IMR-90 (cell line): Measurements from ENCODE around the gene PHF21A. TPM values are rescaled to one million over a fixed set of nuclear protein-coding genes. Genes with fewer than 3 reads are reported as not detected.

Source experiments
- ATAC-seq: fragments of 200-7000 bp; cut with Tn5 transposase; 2 replicates; pipeline ENCODE4 v1.9.1; 2020; ENCODE audit warnings: low read depth, mild to moderate bottlenecking, moderate library complexity
- BruUV-seq: library from RNA; stranded (reverse); fragments of 400-500 nt; replicated peaks from 2 replicates; lab custom pipeline; 2021; lab: Mats Ljungman, UMichigan
- CTCF ChIA-PET: fragments of 300-600 bp; formaldehyde crosslinking; extraction: SDS; loops from one replicate; lab custom pipeline; 2021; ENCODE audit warnings: antibody characterized with exemption; lab: Yijun Ruan, JAX
- POLR2A ChIA-PET: fragments of 300-600 bp; sonication (Branson Sonifier 250); formaldehyde crosslinking; loops from one replicate; lab custom pipeline; 2022; ENCODE audit warnings: antibody characterized with exemption; ENCODE audit not compliant: unreplicated experiment; lab: Charles Lee
- DNase-seq: peaks from one replicate; pipeline ENCODE4 v3.0.0; 2013
- H2AFZ ChIP-seq: replicated peaks from 2 replicates; pipeline ENCODE3; 2013; ENCODE audit warnings: low read length, mild to moderate bottlenecking; ENCODE audit not compliant: poor library complexity
- H2AK5ac ChIP-seq: 2 replicates; pipeline ENCODE4 v1.6.1; 2013; ENCODE audit warnings: low read depth, low read length, inconsistent platforms
- H2AK9ac ChIP-seq: replicated peaks from 2 replicates; pipeline ENCODE3; 2013; ENCODE audit warnings: mild to moderate bottlenecking, low read depth, low read length, moderate library complexity; ENCODE audit not compliant: poor library complexity
- H2BK120ac ChIP-seq: 2 replicates; pipeline ENCODE4 v1.6.1; 2013; ENCODE audit warnings: low read depth, low read length, inconsistent platforms
- H2BK15ac ChIP-seq: 3 replicates; pipeline ENCODE4 v1.6.1; 2013; ENCODE audit warnings: low read depth, low read length, inconsistent platforms
- H2BK20ac ChIP-seq: 2 replicates; pipeline ENCODE4 v1.6.1; 2013; ENCODE audit warnings: low read depth, mild to moderate bottlenecking, inconsistent platforms, low read length, moderate library complexity
- H2BK5ac ChIP-seq: 2 replicates; pipeline ENCODE4 v1.6.1; 2013; ENCODE audit warnings: mild to moderate bottlenecking, low read depth, low read length, inconsistent platforms; ENCODE audit not compliant: poor library complexity, severe bottlenecking
- H3K14ac ChIP-seq: replicated peaks from 2 replicates; pipeline ENCODE4 v1.6.1; 2013; ENCODE audit warnings: low read depth, low read length, inconsistent platforms
- H3K18ac ChIP-seq: 2 replicates; pipeline ENCODE4 v1.6.1; 2013; ENCODE audit warnings: low read depth, low read length, control low read depth
- H3K23ac ChIP-seq: 2 replicates; pipeline ENCODE4 v1.6.1; 2013; ENCODE audit warnings: low read depth, low read length, inconsistent platforms
- H3K27ac ChIP-seq: 2 replicates; pipeline ENCODE4 v1.5.1; 2013; ENCODE audit warnings: mild to moderate bottlenecking, control low read depth, low read length; ENCODE audit not compliant: insufficient read depth
- H3K27me3 ChIP-seq: 2 replicates; pipeline ENCODE4 v1.6.1; 2013; ENCODE audit warnings: low read length; ENCODE audit not compliant: control insufficient read depth, insufficient read depth
- H3K36me3 ChIP-seq: 2 replicates; pipeline ENCODE4 v1.6.1; 2013; ENCODE audit warnings: low read length, mixed read lengths; ENCODE audit not compliant: control insufficient read depth, insufficient read depth
- H3K4ac ChIP-seq: 2 replicates; pipeline ENCODE4 v1.6.1; 2013; ENCODE audit warnings: low read depth, low read length, inconsistent platforms
- H3K4me1 ChIP-seq: 2 replicates; pipeline ENCODE4 v1.6.1; 2013; ENCODE audit warnings: low read length, mixed read lengths; ENCODE audit not compliant: control insufficient read depth, insufficient read depth
- H3K4me2 ChIP-seq: 2 replicates; pipeline ENCODE4 v1.6.1; 2013; ENCODE audit warnings: low read depth, mild to moderate bottlenecking, control low read depth, low read length, moderate library complexity
- H3K4me3 ChIP-seq: 2 replicates; pipeline ENCODE4 v1.5.1; 2013; ENCODE audit warnings: low read depth, mild to moderate bottlenecking, control low read depth, low read length, moderate library complexity; ENCODE audit not compliant: insufficient read depth
- H3K56ac ChIP-seq: 2 replicates; pipeline ENCODE4 v1.6.1; 2013; ENCODE audit warnings: low read length, inconsistent platforms; ENCODE audit not compliant: insufficient read depth; ENCODE audit errors: extremely low read depth
- H3K79me1 ChIP-seq, 2 experiments: 2 replicates each; pipeline ENCODE4 v1.6.1; 2013; ENCODE audit warnings: low read length in 2 of 2, inconsistent platforms in 1 of 2, low read depth in 1 of 2
- H3K9ac ChIP-seq: 2 replicates; pipeline ENCODE4 v1.6.1; 2013; ENCODE audit warnings: low read depth, low read length, control low read depth
- H3K9me1 ChIP-seq: 2 replicates; pipeline ENCODE4 v1.6.1; 2013; ENCODE audit warnings: low read length, inconsistent platforms; ENCODE audit not compliant: insufficient read depth
- H3K9me3 ChIP-seq: 2 replicates; pipeline ENCODE4 v1.6.1; 2013; ENCODE audit warnings: low read length; ENCODE audit not compliant: control insufficient read depth, insufficient read depth
- H4K20me1 ChIP-seq: 2 replicates; pipeline ENCODE4 v1.6.1; 2013; ENCODE audit warnings: low read length, inconsistent platforms; ENCODE audit not compliant: insufficient read depth
- H4K5ac ChIP-seq: 2 replicates; pipeline ENCODE4 v1.6.1; 2013; ENCODE audit warnings: mild to moderate bottlenecking, low read depth, low read length, control low read depth
- H4K8ac ChIP-seq, 2 experiments: 2 replicates each; pipeline ENCODE4 v1.6.1; 2013; ENCODE audit warnings: low read depth in 2 of 2, low read length in 2 of 2, control low read depth in 1 of 2, inconsistent platforms in 1 of 2
- H4K91ac ChIP-seq: 2 replicates; pipeline ENCODE4 v1.6.1; 2013; ENCODE audit warnings: low read depth, low read length, inconsistent platforms; ENCODE audit not compliant: insufficient read depth
- BHLHE40 ChIP-seq: fragments of 150-350 bp; IDR thresholded peaks from 2 replicates; pipeline ENCODE4 v1.6.1; 2016; ENCODE audit warnings: mild to moderate bottlenecking, low read depth, low read length
- CEBPB ChIP-seq: IDR thresholded peaks from 2 replicates; pipeline ENCODE4 v1.6.1; 2012; ENCODE audit warnings: low read depth, low read length, improper control_type of control experiment
- CHD1 ChIP-seq: IDR thresholded peaks from 2 replicates; pipeline ENCODE4 v1.6.1; 2012; ENCODE audit warnings: low read depth, low read length, improper control_type of control experiment
- CTCF ChIP-seq: conservative IDR thresholded peaks from 2 replicates; pipeline ENCODE4 v1.5.1; 2012; ENCODE audit warnings: mild to moderate bottlenecking, low read depth, low read length, improper control_type of control experiment
- ELK1 ChIP-seq: fragments of 150-350 bp; IDR thresholded peaks from 2 replicates; pipeline ENCODE4 v1.6.1; 2016; ENCODE audit warnings: low read depth, mild to moderate bottlenecking, low read length, moderate library complexity, borderline replicate concordance
- FOS ChIP-seq: fragments of 150-350 bp; IDR thresholded peaks from 2 replicates; pipeline ENCODE4 v1.6.1; 2016; ENCODE audit warnings: low read depth, low read length
- MAFK ChIP-seq: IDR thresholded peaks from 2 replicates; pipeline ENCODE4 v1.6.1; 2012; ENCODE audit warnings: low read depth, low read length, improper control_type of control experiment
- MAZ ChIP-seq: IDR thresholded peaks from 2 replicates; pipeline ENCODE4 v1.6.1; 2012; ENCODE audit warnings: low read depth, mild to moderate bottlenecking, low read length, improper control_type of control experiment, moderate library complexity, borderline replicate concordance
- MXI1 ChIP-seq: IDR thresholded peaks from 2 replicates; pipeline ENCODE4 v1.6.1; 2012; ENCODE audit warnings: low read depth, mild to moderate bottlenecking, low read length, moderate library complexity, borderline replicate concordance
- NFE2L2 ChIP-seq: fragments of 150-350 bp; IDR thresholded peaks from 2 replicates; pipeline ENCODE4 v1.6.1; 2016; ENCODE audit warnings: low read depth, mild to moderate bottlenecking, low read length
- POLR2A ChIP-seq: IDR thresholded peaks from 2 replicates; pipeline ENCODE4 v1.6.1; 2012; ENCODE audit warnings: mild to moderate bottlenecking, low read depth, low read length
- RAD21 ChIP-seq: IDR thresholded peaks from 2 replicates; pipeline ENCODE4 v1.6.1; 2012; ENCODE audit warnings: low read length, improper control_type of control experiment
- RCOR1 ChIP-seq: IDR thresholded peaks from 2 replicates; pipeline ENCODE4 v1.6.1; 2012; ENCODE audit warnings: mild to moderate bottlenecking, low read length, improper control_type of control experiment; ENCODE audit not compliant: insufficient replicate concordance
- RFX5 ChIP-seq: IDR thresholded peaks from 2 replicates; pipeline ENCODE4 v1.8.0; 2012; ENCODE audit warnings: low read depth, mild to moderate bottlenecking, low read length, moderate library complexity
- SMC3 ChIP-seq: fragments of 150-350 bp; IDR thresholded peaks from 2 replicates; pipeline ENCODE4 v1.6.1; 2016; ENCODE audit warnings: low read depth, mild to moderate bottlenecking, antibody characterized with exemption, low read length, moderate library complexity
- USF2 ChIP-seq: fragments of 150-350 bp; IDR thresholded peaks from 2 replicates; pipeline ENCODE4 v1.6.1; 2017; ENCODE audit warnings: mild to moderate bottlenecking, antibody characterized with exemption, low read length, low read depth
- WGBS, 2 experiments: methylation state at CpG; one replicate each; pipeline versions ENCODE4 v1.1.5 to v1.1.7; 2013; ENCODE audit warnings: missing lambda C conversion rate in 2 of 2; ENCODE audit not compliant: insufficient read length in 1 of 2; ENCODE audit errors: extremely low coverage in 2 of 2; 5-methylcytosine and 5-hydroxymethylcytosine counted together
- dilution Hi-C: fragments of 300-500 bp; cut with HindIII; formaldehyde crosslinking; loops from one replicate; pipeline ENCODE4 v1.14.3; 2018; ENCODE audit warnings: low sequenced_read_pairs; ENCODE audit not compliant: unreplicated experiment
- in situ Hi-C: fragments of 300-500 bp; cut with MboI; formaldehyde crosslinking; loops from 3 replicates; pipeline ENCODE4 v1.14.3; 2019; ENCODE audit warnings: low sequenced_read_pairs, inconsistent platforms, mixed read lengths
- intact Hi-C: fragments of 100-400 bp; cut with micrococcal nuclease; formaldehyde crosslinking; loops from 2 replicates; pipeline ENCODE4 v1.10.0; 2022
- polyA plus RNA-seq, 3 experiments: library from polyadenylated mRNA; depleted of rRNA; stranded (reverse); fragments of >200 nt; gene quantifications; 2 replicates each; pipeline ENCODE4 v1.2.3, GENCODE V29; 2012; ENCODE audit warnings: low replicate concordance in 1 of 3
- total RNA-seq: library from RNA; depleted of rRNA; stranded (reverse); fragments of >200 nt; gene quantifications from 2 replicates; pipeline ENCODE4 v1.2.3, GENCODE V29; 2012

PHF21A gene
- total and polyA plus RNA-seq, 2 of the 4 experiments (the other 2 are of a cell fraction): 9.0 to 20.6 TPM

DNA sequence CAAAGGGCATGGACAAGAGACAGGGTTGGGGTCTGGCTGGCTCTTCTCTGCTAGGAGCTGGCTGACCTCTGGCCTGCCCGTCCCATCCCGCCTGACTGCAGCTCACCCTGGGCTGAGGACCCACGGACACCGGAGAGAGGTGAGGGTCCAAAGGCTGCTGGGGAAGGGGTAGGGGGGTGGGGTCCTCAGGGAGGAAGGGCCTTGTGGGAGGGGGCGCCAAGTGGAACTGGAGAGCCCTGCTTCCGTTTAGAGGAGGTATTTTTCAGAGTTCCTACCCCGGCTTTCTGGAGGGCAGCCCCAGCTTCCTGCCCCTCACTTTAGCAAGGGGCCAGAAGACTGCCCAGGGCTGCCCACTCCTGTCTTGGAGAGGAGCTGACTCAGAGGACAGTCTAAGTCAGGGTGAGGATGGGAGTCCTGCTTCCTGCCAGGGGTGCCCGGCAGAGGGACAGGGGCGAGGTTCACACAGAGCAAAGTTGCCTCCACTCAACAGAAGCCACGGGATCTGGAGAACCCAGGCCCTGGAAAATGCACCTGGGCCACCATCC, 191.7 kb downstream of the PHF21A start:
- Histone ChIP-seq H3K4me2 (no peak overlapping the region), H3K56ac (no peak overlapping the region), H2AK5ac (no peak overlapping the region), H4K8ac (no peak overlapping the region), H3K9me1 (no peaks in the 10 kb centered on the region), H2AFZ (no peak overlapping the region), H2BK5ac (no peak overlapping the region), H3K9me3 (no peaks in the 10 kb centered on the region), H4K91ac (no peak overlapping the region), H3K36me3 (peaks cover 25% of the 10 kb centered on the region), H2BK20ac (no peak overlapping the region), H2BK120ac (no peak overlapping the region), H3K27me3 (peaks cover 15% of the 10 kb centered on the region), H3K4ac (no peak overlapping the region), H4K20me1 (peaks cover 7% of the 10 kb centered on the region; the same call in 1 of the 2 replicates), H2AK9ac (peak overlapping the region; percentile 79), H3K4me3 (no peak overlapping the region), H3K27ac (no peak overlapping the region), H2BK15ac (no peak overlapping the region), H3K14ac (no peak overlapping the region), H3K79me1 (no peaks in the 10 kb centered on the region), H3K18ac (no peak overlapping the region), H3K4me1 (no peaks in the 10 kb centered on the region; the same call in 1 of the 2 replicates), H3K9ac (no peak overlapping the region), H3K23ac (no peak overlapping the region), H4K5ac (no peak overlapping the region)
- BruUV-seq: no TSS peak
- in situ Hi-C loops: no loop called here
- CTCF ChIA-PET: interaction anchor here (1.2 kb wide), 1 partner anchor 13 kb away, joined by 3 read pairs; no protein-coding TSS in a partner anchor
- no CpG with 5 or more reads among the region's 10 CpGs for WGBS, 2 experiments
- DNase-seq (no peak), ATAC-seq (peak; percentile 42; the same call in 1 of the 2 replicates)
- intact Hi-C loops: no loop called here
- dilution Hi-C loops: no loop called here
- POLR2A ChIA-PET: no interaction called here
- TF ChIP-seq MXI1 (no peak), FOS (no peak), CTCF (no peak), RCOR1 (no peak), ELK1 (no peak), USF2 (no peak), POLR2A (no peak), SMC3 (no peak), CEBPB (no peak), RAD21 (no peak), NFE2L2 (no peak), MAZ (no peak), CHD1 (no peak), RFX5 (no peak), MAFK (no peak), BHLHE40 (no peak)
